Esophagus squamous epithelium (tissue), 4 donors: ENCODE data around the gene BMPER.

ENCODE experiments used
- POLR2A ChIP-seq, 4 donors: fragments of 450-650 bp; IDR thresholded peaks; one replicate each; pipeline ENCODE4 v1.6.1; 2017; ENCODE audit warnings: antibody characterized with exemption in 4 of 4, mild to moderate bottlenecking in 4 of 4, moderate library complexity in 3 of 4
- TF ChIP-seq, protein P1 (sequence below), 6 experiments: fragments of 450-650 bp in 4 of 6; fragments of 200-600 bp in 2 of 6; sonication (generic) in 2 of 6; IDR thresholded peaks; one replicate each; pipeline ENCODE4 v1.5.1; 2016 to 2019; ENCODE audit warnings: antibody characterized with exemption in 6 of 6, mild to moderate bottlenecking in 4 of 6, moderate library complexity in 4 of 6

DNA sequence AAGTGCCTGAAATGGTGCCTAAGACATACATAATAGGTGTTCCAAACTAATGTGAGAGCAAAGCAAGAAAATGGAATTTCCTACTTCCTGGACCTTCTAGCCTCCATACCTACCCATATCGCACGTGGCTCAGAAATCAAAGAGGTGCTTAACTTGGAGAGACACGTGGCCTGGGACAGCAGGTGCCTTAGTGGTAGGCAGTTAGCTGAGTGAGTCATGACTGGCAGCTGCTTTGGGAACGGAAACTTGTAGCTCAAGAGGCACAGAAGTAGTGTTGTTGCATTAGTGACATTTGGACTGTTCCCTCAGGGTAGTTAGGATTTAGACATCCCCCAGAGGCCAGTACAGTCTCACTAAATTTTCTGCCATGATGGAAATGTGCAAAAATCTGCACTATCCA lies 12.0 kb upstream of the BMPER start:
- TF ChIP-seq, protein P1, sequence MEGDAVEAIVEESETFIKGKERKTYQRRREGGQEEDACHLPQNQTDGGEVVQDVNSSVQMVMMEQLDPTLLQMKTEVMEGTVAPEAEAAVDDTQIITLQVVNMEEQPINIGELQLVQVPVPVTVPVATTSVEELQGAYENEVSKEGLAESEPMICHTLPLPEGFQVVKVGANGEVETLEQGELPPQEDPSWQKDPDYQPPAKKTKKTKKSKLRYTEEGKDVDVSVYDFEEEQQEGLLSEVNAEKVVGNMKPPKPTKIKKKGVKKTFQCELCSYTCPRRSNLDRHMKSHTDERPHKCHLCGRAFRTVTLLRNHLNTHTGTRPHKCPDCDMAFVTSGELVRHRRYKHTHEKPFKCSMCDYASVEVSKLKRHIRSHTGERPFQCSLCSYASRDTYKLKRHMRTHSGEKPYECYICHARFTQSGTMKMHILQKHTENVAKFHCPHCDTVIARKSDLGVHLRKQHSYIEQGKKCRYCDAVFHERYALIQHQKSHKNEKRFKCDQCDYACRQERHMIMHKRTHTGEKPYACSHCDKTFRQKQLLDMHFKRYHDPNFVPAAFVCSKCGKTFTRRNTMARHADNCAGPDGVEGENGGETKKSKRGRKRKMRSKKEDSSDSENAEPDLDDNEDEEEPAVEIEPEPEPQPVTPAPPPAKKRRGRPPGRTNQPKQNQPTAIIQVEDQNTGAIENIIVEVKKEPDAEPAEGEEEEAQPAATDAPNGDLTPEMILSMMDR (IDR thresholded peaks at IDR 0.05): no peak
- no peak for TF ChIP-seq POLR2A (IDR thresholded peaks at IDR 0.05)
